Right lobe of liver (tissue), 4 donors: Measurements from ENCODE around the gene WDPCP.

ENCODE experiments used
- CTCF ChIP-seq, 4 donors: fragments of 200-600 bp in 3 of 4; fragments of 450-650 bp in 1 of 4; IDR thresholded peaks; one replicate each; pipeline versions ENCODE4 v1.5.1 to v1.8.0; 2016 to 2022; ENCODE audit warnings: antibody characterized with exemption in 4 of 4, mild to moderate bottlenecking in 2 of 4
- POLR2A ChIP-seq: fragments of 450-650 bp; IDR thresholded peaks from one replicate; pipeline ENCODE4 v1.6.1; 2017; ENCODE audit warnings: antibody characterized with exemption, mild to moderate bottlenecking
- donor health status: DM: no; HTN: no; CAD: no.
- donor health status: DM: no; HTN: no; CAD: no.
- donor health status: DM: no; HTN: yes; CAD: no.

- TF ChIP-seq CTCF (IDR thresholded peaks at IDR 0.05) (no peak), POLR2A (no peak)
Observed at GRCh38 chr2:63340443-63340842, 247.8 kb downstream of the WDPCP start.
